Tibial nerve (tissue), 4 donors: ENCODE measurements around the gene SLC2A3.
"Not testable (repeated sequence)": the region's sequence is repeated elsewhere in the genome, so short reads cannot be mapped to it uniquely, and the experiment has no call there.

Source experiments
- EP300 ChIP-seq, 2 donors: sonication (generic); formaldehyde crosslinking; IDR thresholded peaks; one replicate each; pipeline ENCODE4 v1.6.1; 2017; ENCODE audit warnings: antibody characterized with exemption in 2 of 2, mild to moderate bottlenecking in 1 of 2
- POLR2A ChIP-seq, 2 donors: fragments of 450-650 bp; IDR thresholded peaks; one replicate each; pipeline ENCODE4 v1.6.1; 2017; ENCODE audit warnings: antibody characterized with exemption in 2 of 2, mild to moderate bottlenecking in 2 of 2, moderate library complexity in 2 of 2
- TF ChIP-seq, protein P1 (sequence below), 5 experiments: fragments of 200-600 bp in 3 of 5; fragments of 450-650 bp in 2 of 5; sonication (generic) in 3 of 5; IDR thresholded peaks; one replicate each; pipeline ENCODE4 v1.5.1; 2016 to 2019; ENCODE audit warnings: antibody characterized with exemption in 5 of 5, mild to moderate bottlenecking in 3 of 5, moderate library complexity in 2 of 5

DNA sequence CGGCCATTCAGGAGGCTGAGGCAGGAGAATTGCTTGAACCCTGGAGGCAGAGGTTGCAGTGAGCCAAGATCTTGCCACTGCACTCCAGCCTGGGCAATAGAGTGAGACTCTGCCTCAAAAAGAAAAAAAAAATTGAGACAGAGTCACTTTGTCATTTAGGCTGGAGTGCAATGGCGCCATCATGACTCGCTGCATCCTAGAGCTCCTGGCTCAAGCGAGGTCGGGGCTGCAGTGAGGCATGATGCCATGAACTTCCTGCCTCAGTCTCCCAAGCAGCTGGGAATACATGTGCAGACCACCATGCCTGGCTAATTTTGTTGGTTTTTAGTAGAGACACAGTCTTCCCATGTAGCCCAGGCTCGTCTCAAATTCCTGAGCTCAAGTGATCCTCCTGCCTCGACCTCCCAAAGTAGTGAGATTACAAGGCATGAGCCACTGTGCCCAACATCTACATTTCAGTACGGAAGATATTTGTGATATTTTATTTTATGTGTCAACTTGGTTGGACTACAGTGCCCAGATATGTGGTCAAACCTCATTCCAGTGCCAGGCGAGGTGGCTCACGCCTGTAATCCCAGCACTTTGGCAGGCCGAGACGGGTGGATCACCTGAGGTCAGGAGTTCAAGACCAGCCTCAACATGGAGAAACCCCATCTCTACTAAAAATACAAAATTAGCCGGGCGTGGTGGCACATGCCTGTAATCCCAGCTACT lies 14.4 kb upstream of the SLC2A3 start:
- TF ChIP-seq, protein P1, sequence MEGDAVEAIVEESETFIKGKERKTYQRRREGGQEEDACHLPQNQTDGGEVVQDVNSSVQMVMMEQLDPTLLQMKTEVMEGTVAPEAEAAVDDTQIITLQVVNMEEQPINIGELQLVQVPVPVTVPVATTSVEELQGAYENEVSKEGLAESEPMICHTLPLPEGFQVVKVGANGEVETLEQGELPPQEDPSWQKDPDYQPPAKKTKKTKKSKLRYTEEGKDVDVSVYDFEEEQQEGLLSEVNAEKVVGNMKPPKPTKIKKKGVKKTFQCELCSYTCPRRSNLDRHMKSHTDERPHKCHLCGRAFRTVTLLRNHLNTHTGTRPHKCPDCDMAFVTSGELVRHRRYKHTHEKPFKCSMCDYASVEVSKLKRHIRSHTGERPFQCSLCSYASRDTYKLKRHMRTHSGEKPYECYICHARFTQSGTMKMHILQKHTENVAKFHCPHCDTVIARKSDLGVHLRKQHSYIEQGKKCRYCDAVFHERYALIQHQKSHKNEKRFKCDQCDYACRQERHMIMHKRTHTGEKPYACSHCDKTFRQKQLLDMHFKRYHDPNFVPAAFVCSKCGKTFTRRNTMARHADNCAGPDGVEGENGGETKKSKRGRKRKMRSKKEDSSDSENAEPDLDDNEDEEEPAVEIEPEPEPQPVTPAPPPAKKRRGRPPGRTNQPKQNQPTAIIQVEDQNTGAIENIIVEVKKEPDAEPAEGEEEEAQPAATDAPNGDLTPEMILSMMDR (IDR thresholded peaks at IDR 0.05): not testable (repeated sequence)
- TF ChIP-seq EP300, POLR2A (IDR thresholded peaks at IDR 0.05): not testable (repeated sequence)
